ENCODE data around the gene SORT1. TPM values are rescaled to one million over a fixed set of nuclear protein-coding genes. Genes with fewer than 3 reads are reported as not detected.

SORT1 gene
- total and polyA plus RNA-seq, 2 of the 13 experiments (the other 11 are each of a cell fraction or from before 2014, with no cell fraction given) = 32.4 to 93.0 TPM

GRCh38 chr1:109263597-109264378 is 133.9 kb downstream of the SORT1 start (continued):
- TF ChIP-seq E2F5 (CRISPR knock-in tag; conservative IDR thresholded peaks at IDR 0.05) = peak; percentile 32; the same call in 1 of the 2 replicates
- TF ChIP-seq HOXD1 (CRISPR knock-in tag; IDR thresholded peaks at IDR 0.05) = peak; percentile 49; the same call in 1 of the 2 replicates
- peak; percentile 64; the same call in 1 of the 2 replicates for TF ChIP-seq ZSCAN21 (CRISPR knock-in tag; IDR thresholded peaks at IDR 0.05; ENCODE audit: borderline replicate concordance)
- TF ChIP-seq MBNL3 (CRISPR knock-in tag; conservative IDR thresholded peaks at IDR 0.05) = no peak
- TF ChIP-seq SSRP1 (CRISPR knock-in tag; IDR thresholded peaks at IDR 0.05) = peak; percentile 82; the same call in 1 of the 2 replicates
- TF ChIP-seq GTF3A (CRISPR knock-in tag; conservative IDR thresholded peaks at IDR 0.05) = peak; percentile 67; the same call in 1 of the 2 replicates
- no peak for TF ChIP-seq HNF1A (IDR thresholded peaks at IDR 0.05; ENCODE audit: low read depth)
- peak; percentile 65; the same call in 1 of the 2 replicates for TF ChIP-seq HNF1A (CRISPR knock-in tag; IDR thresholded peaks at IDR 0.05; ENCODE audit: borderline replicate concordance)
- no peak for TF ChIP-seq ZNF260 (CRISPR knock-in tag; IDR thresholded peaks at IDR 0.05; ENCODE audit: borderline replicate concordance, low read depth)
- TF ChIP-seq MXD1 (CRISPR knock-in tag; IDR thresholded peaks at IDR 0.05) = no peak; the same call in 1 of the 2 replicates
- peak; percentile 23; the same call in 1 of the 2 replicates for TF ChIP-seq ZNF263 (CRISPR knock-in tag; IDR thresholded peaks at IDR 0.05)
- TF ChIP-seq CSRNP2 (CRISPR knock-in tag; conservative IDR thresholded peaks at IDR 0.05; ENCODE audit: low read depth) = no peak
- peak; percentile 30 for TF ChIP-seq ASH2L (IDR thresholded peaks at IDR 0.05; ENCODE audit: insufficient read length, low read depth, low read length)
- TF ChIP-seq NFATC3 (CRISPR knock-in tag; IDR thresholded peaks at IDR 0.05) = no peak
- peak; percentile 84; the same call in 1 of the 2 replicates for TF ChIP-seq ZKSCAN8 (CRISPR knock-in tag; IDR thresholded peaks at IDR 0.05; ENCODE audit: borderline replicate concordance)
- TF ChIP-seq ZNF292 (CRISPR knock-in tag; IDR thresholded peaks at IDR 0.05; ENCODE audit: borderline replicate concordance, low read depth) = no peak; the same call in 1 of the 2 replicates
- no peak for TF ChIP-seq SRSF4 (IDR thresholded peaks at IDR 0.05; ENCODE audit: low read depth, low read length, poor library complexity, severe bottlenecking)
- no peak for TF ChIP-seq ZNF567 (CRISPR knock-in tag; IDR thresholded peaks at IDR 0.05; ENCODE audit: borderline replicate concordance)
- TF ChIP-seq PBX3 (CRISPR knock-in tag; IDR thresholded peaks at IDR 0.05; ENCODE audit: borderline replicate concordance) = no peak
- no peak for TF ChIP-seq RARG (CRISPR knock-in tag; IDR thresholded peaks at IDR 0.05; ENCODE audit: low read depth)
